ENCODE measurements around the gene BRD4. TPM values are rescaled to one million over a fixed set of nuclear protein-coding genes. Genes with fewer than 3 reads are reported as not detected.

The BRD4 gene
- total and polyA plus RNA-seq, 5 donors from 2014 or later: 6.6 to 168 (median 9.4) TPM

DNA sequence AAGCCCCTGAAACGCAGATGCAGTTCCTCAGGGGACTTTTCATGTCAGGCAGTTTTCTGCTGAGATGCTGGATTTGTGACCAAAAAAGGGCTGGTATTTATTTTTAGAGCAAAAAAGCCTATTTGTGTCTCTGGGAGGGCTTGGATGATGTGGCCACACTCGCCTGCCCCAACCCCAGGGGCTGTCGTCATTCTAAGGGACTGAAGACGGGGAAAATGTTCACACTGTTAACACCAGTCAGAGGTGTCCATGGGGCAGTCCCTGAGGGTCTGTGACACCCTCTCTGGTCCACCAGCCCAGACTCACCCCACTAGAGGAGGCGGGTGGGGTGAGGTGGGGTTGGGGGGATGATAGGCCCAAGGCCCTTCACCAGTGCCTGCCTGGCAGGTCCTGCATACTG is 84.2 kb downstream of the BRD4 start:
- DNase-seq (no peak), ATAC-seq (ENCODE audit: low read depth in 2 of 2) (no peak)
- Histone ChIP-seq H3K27me3 (ENCODE audit: control insufficient read depth, insufficient read depth, low read length) (no peaks in the 10 kb centered on the region), H3K4me3 (ENCODE audit: low read depth, low read length) (no peak overlapping the region), H3K9me3 (ENCODE audit: control insufficient read depth in 2 of 2, low read length in 2 of 2) (no peaks in the 10 kb centered on the region), H3K27ac (ENCODE audit: insufficient read depth, low read length, poor library complexity, severe bottlenecking) (no peak overlapping the region), H3K36me3 (ENCODE audit: control insufficient read depth, insufficient read depth, low read length) (peaks cover 93% of the 10 kb centered on the region), H3K4me1 (ENCODE audit: control insufficient read depth, insufficient read depth, low read length, poor library complexity, severe bottlenecking) (no peaks in the 10 kb centered on the region)
- Mint-ChIP-seq H3K27me3 (no peaks in the 10 kb centered on the region), H3K9me3 (peaks cover 0 to 2% (median 0%) of the 10 kb centered on the region in 7 donors), H3K27ac (no peak overlapping the region), H3K36me3 (peaks cover 33% of the 10 kb centered on the region), H3K4me1 (peaks cover 0 to 6% (median 1%) of the 10 kb centered on the region in 4 donors), H3K4me3 (no peak overlapping the region)

DNA sequence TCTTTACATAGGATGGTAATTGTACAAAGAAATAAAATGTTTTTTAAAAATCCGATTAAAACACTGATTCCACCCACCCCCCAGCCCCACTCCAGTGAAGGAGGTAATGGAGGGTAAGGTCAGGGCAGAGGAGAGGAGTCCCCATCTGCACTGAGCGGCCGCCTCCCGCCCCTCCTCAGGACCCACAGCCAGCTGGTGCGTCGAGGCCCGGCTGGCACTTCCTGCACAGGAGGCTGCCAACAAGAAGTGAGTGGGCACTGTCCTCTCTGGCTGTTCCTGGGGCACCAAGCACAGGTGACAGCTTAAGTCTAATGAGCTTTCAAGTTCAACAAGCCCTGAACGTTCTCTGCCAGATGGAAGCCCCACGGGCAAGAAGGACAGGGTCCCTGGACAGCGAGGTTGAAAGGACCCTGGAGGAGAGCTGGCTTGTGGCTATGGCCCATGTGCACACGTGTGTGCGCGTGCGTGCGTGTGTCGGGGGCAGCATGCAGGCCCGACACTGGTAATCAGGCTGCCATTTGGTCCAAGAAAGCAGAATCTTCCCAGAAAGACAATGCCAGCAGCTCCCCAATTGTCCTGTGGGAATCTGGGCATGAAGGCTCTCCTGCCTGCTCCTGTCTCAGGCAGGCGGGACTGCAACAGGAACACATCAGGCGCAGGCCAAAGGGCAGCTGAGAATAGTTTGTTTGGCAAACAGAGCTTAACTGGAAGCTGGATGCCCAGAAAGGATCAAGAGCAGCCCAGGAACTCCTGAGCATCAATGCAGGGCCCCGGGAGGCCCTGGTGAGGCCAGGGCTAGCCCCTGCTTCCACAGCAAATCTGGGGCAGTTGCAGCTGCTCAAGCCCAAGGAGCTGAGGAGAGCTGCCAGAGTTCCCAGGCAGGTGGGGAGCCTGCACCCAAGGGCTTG is 85.0 kb downstream of the BRD4 start:
- Mint-ChIP-seq H3K36me3 (peaks cover 36% of the 10 kb centered on the region), H3K27me3 (no peaks in the 10 kb centered on the region), H3K4me3 (no peak overlapping the region), H3K4me1 (peaks cover 0 to 6% (median 1%) of the 10 kb centered on the region in 4 donors), H3K27ac (no peak overlapping the region), H3K9me3 (peaks cover 0 to 2% (median 0%) of the 10 kb centered on the region in 7 donors)
- ATAC-seq (ENCODE audit: low read depth in 2 of 2) (no peak), DNase-seq (no peak)
- Histone ChIP-seq H3K36me3 (ENCODE audit: control insufficient read depth, insufficient read depth, low read length) (peaks cover 87% of the 10 kb centered on the region), H3K27ac (ENCODE audit: insufficient read depth, low read length, poor library complexity, severe bottlenecking) (no peak overlapping the region), H3K4me1 (ENCODE audit: control insufficient read depth, insufficient read depth, low read length, poor library complexity, severe bottlenecking) (no peaks in the 10 kb centered on the region), H3K27me3 (ENCODE audit: control insufficient read depth, insufficient read depth, low read length) (no peaks in the 10 kb centered on the region), H3K9me3 (ENCODE audit: control insufficient read depth in 2 of 2, low read length in 2 of 2) (no peaks in the 10 kb centered on the region), H3K4me3 (ENCODE audit: low read depth, low read length) (no peak overlapping the region)

DNA sequence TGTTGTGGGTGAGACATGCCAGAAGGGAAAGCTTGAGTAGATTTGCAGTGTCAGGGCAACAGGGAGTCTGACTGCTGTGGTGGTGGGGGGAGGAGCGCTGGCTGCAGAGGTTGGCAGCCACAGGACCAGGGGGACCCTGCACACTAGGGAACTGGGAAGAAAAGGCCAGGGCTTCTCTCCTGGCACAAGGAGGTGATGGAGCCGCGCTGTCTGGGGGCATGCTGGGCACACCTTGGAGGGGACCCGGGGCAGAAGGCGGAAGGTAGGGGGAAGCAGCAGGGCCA is 86.2 kb downstream of the BRD4 start:
- Mint-ChIP-seq H3K4me3 (no peak overlapping the region), H3K9me3 (peaks cover 0 to 2% (median 0%) of the 10 kb centered on the region in 7 donors), H3K27ac (peak overlapping the region in 1 of 3 donors; percentile 36), H3K27me3 (no peaks in the 10 kb centered on the region), H3K36me3 (peaks cover 32% of the 10 kb centered on the region), H3K4me1 (peaks cover 0 to 6% (median 1%) of the 10 kb centered on the region in 4 donors)
- peaks cover 88% of the 10 kb centered on the region for H3K36me3 ChIP-seq (ENCODE audit: control insufficient read depth, insufficient read depth, low read length)
- DNase-seq: no peak
- no peaks in the 10 kb centered on the region for H3K4me1 ChIP-seq (ENCODE audit: control insufficient read depth, insufficient read depth, low read length, poor library complexity, severe bottlenecking)
- H3K27ac ChIP-seq (ENCODE audit: insufficient read depth, low read length, poor library complexity, severe bottlenecking): no peak overlapping the region
- no peaks in the 10 kb centered on the region for H3K27me3 ChIP-seq (ENCODE audit: control insufficient read depth, insufficient read depth, low read length)
- no peak for ATAC-seq (ENCODE audit: low read depth in 2 of 2)
- H3K4me3 ChIP-seq (ENCODE audit: low read depth, low read length): no peak overlapping the region
- H3K9me3 ChIP-seq (ENCODE audit: control insufficient read depth in 2 of 2, low read length in 2 of 2): no peaks in the 10 kb centered on the region

DNA sequence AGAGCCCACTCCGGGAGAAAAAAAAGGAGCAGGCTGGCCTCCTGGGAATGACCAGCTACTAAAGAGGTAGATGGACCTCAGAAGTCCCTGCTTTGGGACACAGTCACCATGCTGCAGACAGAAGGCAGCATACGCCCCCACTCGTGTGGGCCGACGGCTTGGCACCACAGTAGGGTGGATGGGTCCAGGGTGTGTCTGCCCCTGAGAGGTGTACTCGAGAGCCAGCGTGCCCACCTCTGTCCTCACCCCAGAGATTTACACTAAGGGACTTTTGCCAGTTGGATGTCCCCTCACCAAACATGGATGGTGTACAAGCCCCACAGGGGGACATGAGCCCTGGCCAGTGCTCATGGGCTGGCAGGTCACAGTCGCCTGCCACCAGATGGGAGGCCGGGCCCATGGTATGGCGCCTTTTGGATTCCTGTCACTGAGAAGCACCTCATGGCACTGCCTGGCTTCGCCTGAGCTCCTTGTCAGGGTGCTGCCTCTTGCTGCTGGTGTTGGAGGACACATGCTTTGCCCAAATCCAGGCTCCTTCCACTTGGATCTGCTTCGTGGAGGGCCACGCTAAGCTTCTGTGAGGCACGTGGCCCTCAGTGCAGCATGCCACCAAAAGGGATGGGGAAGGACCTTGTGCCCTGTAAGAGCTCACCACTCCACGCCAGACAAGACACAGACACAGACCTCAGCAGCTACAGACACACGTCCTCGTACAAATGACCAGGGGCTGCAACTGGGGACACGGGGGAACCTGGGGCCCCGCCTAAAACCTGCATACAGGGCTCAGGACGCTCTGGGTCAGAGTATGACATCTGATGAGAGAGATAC is 86.8 kb downstream of the BRD4 start:
- DNase-seq (no peak), ATAC-seq (ENCODE audit: low read depth in 2 of 2) (no peak)
- Mint-ChIP-seq H3K36me3 (peaks cover 32% of the 10 kb centered on the region), H3K27ac (peak overlapping the region in 2 of 3 donors; percentile 36 to 38), H3K9me3 (peaks cover 0 to 2% (median 0%) of the 10 kb centered on the region in 7 donors), H3K4me1 (peaks cover 0 to 6% (median 1%) of the 10 kb centered on the region in 4 donors), H3K4me3 (no peak overlapping the region), H3K27me3 (no peaks in the 10 kb centered on the region)
- peaks cover 86% of the 10 kb centered on the region for H3K36me3 ChIP-seq (ENCODE audit: control insufficient read depth, insufficient read depth, low read length)
- H3K4me3 ChIP-seq (ENCODE audit: low read depth, low read length): no peak overlapping the region
- H3K4me1 ChIP-seq (ENCODE audit: control insufficient read depth, insufficient read depth, low read length, poor library complexity, severe bottlenecking): no peaks in the 10 kb centered on the region
- no peak overlapping the region for H3K27ac ChIP-seq (ENCODE audit: insufficient read depth, low read length, poor library complexity, severe bottlenecking)
- H3K27me3 ChIP-seq (ENCODE audit: control insufficient read depth, insufficient read depth, low read length): no peaks in the 10 kb centered on the region
- no peaks in the 10 kb centered on the region for H3K9me3 ChIP-seq (ENCODE audit: control insufficient read depth in 2 of 2, low read length in 2 of 2)

DNA sequence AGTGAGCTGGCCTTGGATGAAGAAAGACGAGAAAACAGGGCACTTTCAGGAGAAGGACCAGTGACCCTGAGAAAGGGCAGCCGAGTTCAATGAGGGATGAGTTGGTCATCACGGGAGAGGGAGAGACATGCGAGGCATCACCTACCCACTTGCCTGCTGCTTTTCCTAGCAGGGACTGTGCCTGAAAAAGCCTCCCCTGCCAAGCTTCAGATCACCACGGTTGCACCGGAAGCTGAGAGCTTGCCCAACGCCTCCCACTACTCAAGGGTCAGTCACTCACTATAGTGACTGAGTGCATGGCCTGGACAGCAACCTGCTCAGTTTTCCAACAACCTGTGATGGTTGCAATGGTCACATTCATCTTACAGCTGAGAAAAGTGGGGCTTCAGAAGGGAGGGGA is 87.5 kb downstream of the BRD4 start:
- H3K36me3 ChIP-seq (ENCODE audit: control insufficient read depth, insufficient read depth, low read length): peaks cover 86% of the 10 kb centered on the region
- peak overlapping the region in 1 of 4 donors; percentile 65 for H3K4me3 Mint-ChIP-seq
- H3K9me3 Mint-ChIP-seq: peaks cover 0 to 2% (median 0%) of the 10 kb centered on the region in 7 donors

DNA sequence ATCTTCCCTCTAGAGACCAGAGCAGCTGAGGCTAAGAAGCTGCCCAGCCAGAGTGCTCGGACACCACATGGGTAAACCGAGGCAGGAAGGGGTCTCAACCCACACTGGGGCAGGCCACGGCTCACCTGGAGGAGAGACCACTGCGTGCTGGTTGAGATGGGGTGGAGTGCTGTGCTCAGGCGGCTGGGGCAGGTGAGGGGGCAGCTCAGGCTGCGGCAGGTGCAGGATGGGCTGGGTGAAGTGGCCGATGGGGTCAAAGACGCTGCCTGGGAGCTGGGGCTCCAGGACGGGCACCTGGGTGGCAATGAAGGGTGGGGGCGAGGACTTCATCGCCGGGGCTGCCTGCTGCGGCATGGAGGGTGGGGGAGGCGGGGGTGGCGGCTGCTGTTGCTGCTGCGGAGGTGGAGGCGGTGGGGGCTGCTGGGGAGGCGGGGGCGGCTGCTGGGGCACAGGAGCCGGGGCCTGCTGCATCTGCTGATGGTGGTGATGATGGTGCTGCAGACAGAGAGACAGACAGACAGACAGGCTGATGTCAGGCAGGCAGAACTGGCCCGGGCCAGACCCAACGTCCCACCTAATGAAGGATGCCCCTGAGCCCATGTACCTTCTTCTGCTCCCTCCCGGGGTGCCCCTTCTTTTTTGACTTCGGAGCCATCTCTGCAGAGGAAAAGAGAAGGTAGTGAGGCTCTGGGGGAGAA is 88.1 kb downstream of the BRD4 start:
- ATAC-seq (ENCODE audit: low read depth in 2 of 2) (no peak), DNase-seq (no peak)
- H3K36me3 ChIP-seq (ENCODE audit: control insufficient read depth, insufficient read depth, low read length): peaks cover 86% of the 10 kb centered on the region
- Mint-ChIP-seq H3K9me3 (peaks cover 0 to 2% (median 0%) of the 10 kb centered on the region in 7 donors), H3K27ac (peak overlapping the region in 1 of 3 donors; percentile 49), H3K4me3 (no peak overlapping the region), H3K27me3 (no peaks in the 10 kb centered on the region), H3K4me1 (peaks cover 0 to 6% (median 1%) of the 10 kb centered on the region in 4 donors), H3K36me3 (peaks cover 35% of the 10 kb centered on the region)
- H3K9me3 ChIP-seq (ENCODE audit: control insufficient read depth in 2 of 2, low read length in 2 of 2): no peaks in the 10 kb centered on the region
- H3K4me3 ChIP-seq (ENCODE audit: low read depth, low read length): no peak overlapping the region
- H3K27me3 ChIP-seq (ENCODE audit: control insufficient read depth, insufficient read depth, low read length): no peaks in the 10 kb centered on the region
- no peaks in the 10 kb centered on the region for H3K4me1 ChIP-seq (ENCODE audit: control insufficient read depth, insufficient read depth, low read length, poor library complexity, severe bottlenecking)
- no peak overlapping the region for H3K27ac ChIP-seq (ENCODE audit: insufficient read depth, low read length, poor library complexity, severe bottlenecking)

More for the DNA sequence above, 87.5 kb downstream of the BRD4 start:
- H3K4me1 Mint-ChIP-seq: peaks cover 0 to 6% (median 1%) of the 10 kb centered on the region in 4 donors
- DNase-seq (no peak), ATAC-seq (ENCODE audit: low read depth in 2 of 2) (no peak)
- Histone ChIP-seq H3K4me3 (ENCODE audit: low read depth, low read length) (no peak overlapping the region), H3K4me1 (ENCODE audit: control insufficient read depth, insufficient read depth, low read length, poor library complexity, severe bottlenecking) (no peaks in the 10 kb centered on the region), H3K9me3 (ENCODE audit: control insufficient read depth in 2 of 2, low read length in 2 of 2) (no peaks in the 10 kb centered on the region), H3K27ac (ENCODE audit: insufficient read depth, low read length, poor library complexity, severe bottlenecking) (no peak overlapping the region), H3K27me3 (ENCODE audit: control insufficient read depth, insufficient read depth, low read length) (no peaks in the 10 kb centered on the region)
- peak overlapping the region in 1 of 3 donors; percentile 49 for H3K27ac Mint-ChIP-seq
- H3K27me3 Mint-ChIP-seq: no peaks in the 10 kb centered on the region
- H3K36me3 Mint-ChIP-seq: peaks cover 34% of the 10 kb centered on the region

DNA sequence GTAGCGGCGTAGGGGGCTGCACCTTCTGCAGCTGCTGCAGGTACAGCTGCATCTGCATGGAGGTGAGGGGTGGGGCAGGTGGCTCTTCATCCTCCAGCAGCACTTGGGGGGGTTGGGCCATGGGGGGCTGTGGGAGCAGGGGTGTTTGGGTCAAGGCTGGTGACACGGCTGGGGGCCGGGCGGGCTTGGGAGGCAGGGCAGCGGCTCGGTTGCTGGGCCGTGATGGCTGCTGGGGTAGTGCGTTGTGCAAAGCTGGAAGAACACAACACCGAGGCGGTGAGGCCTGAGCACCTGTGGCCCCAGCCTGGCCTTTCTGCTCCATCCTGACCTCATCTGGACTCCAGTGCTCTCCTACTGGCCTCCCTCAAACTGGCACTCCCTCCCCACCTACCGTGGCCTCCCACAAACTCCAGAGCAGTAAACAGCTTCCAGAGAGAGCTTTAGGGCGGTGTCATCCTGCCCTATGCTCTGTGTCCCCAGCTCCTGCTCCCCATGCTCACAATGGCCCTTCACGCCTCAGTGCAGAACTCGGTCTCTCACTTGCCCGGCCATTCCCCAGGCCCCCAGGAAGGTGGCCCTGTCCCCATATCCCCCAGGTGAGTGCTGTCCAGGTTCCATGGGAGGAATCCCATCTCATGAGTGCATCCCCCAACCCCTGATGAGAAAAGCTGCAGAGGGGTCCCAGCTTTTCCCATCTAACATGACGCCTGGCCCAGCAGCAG is 88.9 kb downstream of the BRD4 start:
- no peaks in the 10 kb centered on the region for H3K27me3 ChIP-seq (ENCODE audit: control insufficient read depth, insufficient read depth, low read length)
- Mint-ChIP-seq H3K4me1 (peaks cover 0 to 6% (median 1%) of the 10 kb centered on the region in 4 donors), H3K9me3 (peaks cover 0 to 2% (median 0%) of the 10 kb centered on the region in 7 donors), H3K27ac (no peak overlapping the region), H3K36me3 (peaks cover 34% of the 10 kb centered on the region), H3K27me3 (no peaks in the 10 kb centered on the region), H3K4me3 (no peak overlapping the region)
- ATAC-seq (ENCODE audit: low read depth in 2 of 2) (no peak), DNase-seq (no peak)
- H3K27ac ChIP-seq (ENCODE audit: insufficient read depth, low read length, poor library complexity, severe bottlenecking): no peak overlapping the region
- H3K9me3 ChIP-seq (ENCODE audit: control insufficient read depth in 2 of 2, low read length in 2 of 2): no peaks in the 10 kb centered on the region
- H3K4me1 ChIP-seq (ENCODE audit: control insufficient read depth, insufficient read depth, low read length, poor library complexity, severe bottlenecking): no peaks in the 10 kb centered on the region
- peaks cover 85% of the 10 kb centered on the region for H3K36me3 ChIP-seq (ENCODE audit: control insufficient read depth, insufficient read depth, low read length)
- no peak overlapping the region for H3K4me3 ChIP-seq (ENCODE audit: low read depth, low read length)

Data from CD4-positive, CD25-positive, alpha-beta regulatory T cell (primary cell).